HepG2 (cell line): ENCODE results near the gene MVB12A. TPM values are rescaled to one million over a fixed set of nuclear protein-coding genes. Genes with fewer than 3 reads are reported as not detected.
A peak's percentile ranks its signal among the peaks of the same experiment; 100 is the strongest.

Experiments
- AHR ChIP-seq: IDR thresholded peaks from 2 replicates; pipeline ENCODE4 v1.6.1; 2018; ENCODE audit warnings: missing genetic modification reagents, missing compliant biosample characterization
- ARHGAP35 ChIP-seq: sonication (generic); formaldehyde crosslinking; IDR thresholded peaks from 2 replicates; pipeline ENCODE4 v1.9.0; 2022; ENCODE audit warnings: mild to moderate bottlenecking, inconsistent platforms, moderate library complexity, missing genetic modification reagents, borderline replicate concordance
- CHD4 ChIP-seq: fragments of 200-600 bp; sonication (generic); IDR thresholded peaks from 2 replicates; pipeline ENCODE4 v1.7.0; 2017; ENCODE audit warnings: mild to moderate bottlenecking, low read length, borderline replicate concordance
- DMAP1 ChIP-seq: IDR thresholded peaks from 2 replicates; pipeline ENCODE4 v1.6.1; 2016
- FOXO1 ChIP-seq: sonication (generic); formaldehyde crosslinking; IDR thresholded peaks from 2 replicates; pipeline ENCODE4 v1.4.0; 2020; ENCODE audit warnings: missing genetic modification reagents
- GPN1 ChIP-seq: sonication (generic); formaldehyde crosslinking; IDR thresholded peaks from 2 replicates; pipeline ENCODE4 v1.5.1; 2020; ENCODE audit warnings: missing genetic modification reagents, borderline replicate concordance
- KLF16 ChIP-seq, 2 experiments: sonication (generic) in 1 of 2; formaldehyde crosslinking in 1 of 2; IDR thresholded peaks; 2 replicates each; pipeline versions ENCODE4 v1.6.1 to v1.8.0; 2016 to 2023; ENCODE audit warnings: missing genetic modification reagents in 2 of 2, missing compliant biosample characterization in 1 of 2
- MYNN ChIP-seq: sonication (generic); formaldehyde crosslinking; IDR thresholded peaks from 2 replicates; pipeline ENCODE4 v1.4.0; 2020; ENCODE audit warnings: mild to moderate bottlenecking, low read depth, missing genetic modification reagents
- NFAT5 ChIP-seq: sonication (generic); formaldehyde crosslinking; IDR thresholded peaks from 2 replicates; pipeline ENCODE4 v1.4.0; 2020; ENCODE audit warnings: missing genetic modification reagents
- SP1 ChIP-seq, 2 experiments: fragments of 450-650 bp in 1 of 2; sonication (generic) in 1 of 2; formaldehyde crosslinking in 1 of 2; IDR thresholded peaks; 2 replicates each; pipeline versions ENCODE4 v1.4.0 to v1.6.1; 2016 to 2020; ENCODE audit warnings: missing genetic modification reagents in 1 of 2
- ZFAT ChIP-seq: sonication (generic); formaldehyde crosslinking; conservative IDR thresholded peaks from 2 replicates; pipeline ENCODE4 v1.8.1; 2023; ENCODE audit warnings: missing genetic modification reagents, inconsistent platforms
- ZNF3 ChIP-seq: IDR thresholded peaks from 2 replicates; pipeline ENCODE4 v1.7.0; 2017; ENCODE audit warnings: inconsistent platforms
- ZNF564 ChIP-seq: sonication (generic); formaldehyde crosslinking; IDR thresholded peaks from 2 replicates; pipeline ENCODE4 v1.8.1; 2023; ENCODE audit warnings: mild to moderate bottlenecking, missing genetic modification reagents
- ZNF616 ChIP-seq: sonication (generic); formaldehyde crosslinking; IDR thresholded peaks from 2 replicates; pipeline ENCODE4 v1.5.0; 2020; ENCODE audit warnings: low read depth, mild to moderate bottlenecking, missing genetic modification reagents
- ZNF644 ChIP-seq: IDR thresholded peaks from 2 replicates; pipeline ENCODE4 v1.6.1; 2016; ENCODE audit warnings: low read depth
- ZNF724P ChIP-seq: sonication (generic); formaldehyde crosslinking; IDR thresholded peaks from 2 replicates; pipeline ENCODE4 v1.8.0; 2022; ENCODE audit warnings: missing genetic modification reagents, borderline replicate concordance
- ZNF780A ChIP-seq: sonication (generic); formaldehyde crosslinking; IDR thresholded peaks from 2 replicates; pipeline ENCODE4 v1.8.0; 2022; ENCODE audit warnings: mild to moderate bottlenecking, missing genetic modification reagents, moderate library complexity
- ZSCAN12 ChIP-seq: sonication (generic); formaldehyde crosslinking; IDR thresholded peaks from 2 replicates; pipeline ENCODE4 v1.9.0; 2021; ENCODE audit warnings: mild to moderate bottlenecking, missing genetic modification reagents
- polyA plus RNA-seq, 8 experiments: library from polyadenylated mRNA; depleted of rRNA in 3 of 8; stranded (reverse) in 7 of 8; unstranded in 1 of 8; fragments of >200 nt; fragmentation: Illumina TruSeq in 4 of 8; extraction: Trizol in 4 of 8; gene quantifications; 2 replicates each; pipeline versions ENCODE4 v1.2.1 to v1.2.3, GENCODE V29; 2011 to 2016; ENCODE audit warnings: low read depth in 4 of 8, missing spikeins in 1 of 8, mixed read lengths in 1 of 8; ENCODE audit not compliant: insufficient read depth in 1 of 8
- total RNA-seq, 5 experiments: library from RNA; depleted of rRNA; stranded (reverse); fragments of >200 nt; fragmentation: Illumina TruSeq; extraction: Trizol; gene quantifications; 2 replicates each; pipeline ENCODE4 v1.2.3, GENCODE V29; 2016; ENCODE audit warnings: low read depth in 1 of 5
- TF ChIP-seq, protein P1 (sequence below): sonication (generic); formaldehyde crosslinking; IDR thresholded peaks from 2 replicates; pipeline ENCODE4 v1.5.1; 2020; ENCODE audit warnings: mild to moderate bottlenecking, missing genetic modification reagents
- TF ChIP-seq, protein P2 (sequence below): sonication (generic); formaldehyde crosslinking; IDR thresholded peaks from 2 replicates; pipeline ENCODE4 v1.8.1; 2023; ENCODE audit warnings: mild to moderate bottlenecking, missing genetic modification reagents

MVB12A gene
- total and polyA plus RNA-seq, 2 of the 13 experiments (the other 11 are each of a cell fraction or from before 2014, with no cell fraction given), result 35.7 to 36.1 TPM

- TF ChIP-seq, protein P1, sequence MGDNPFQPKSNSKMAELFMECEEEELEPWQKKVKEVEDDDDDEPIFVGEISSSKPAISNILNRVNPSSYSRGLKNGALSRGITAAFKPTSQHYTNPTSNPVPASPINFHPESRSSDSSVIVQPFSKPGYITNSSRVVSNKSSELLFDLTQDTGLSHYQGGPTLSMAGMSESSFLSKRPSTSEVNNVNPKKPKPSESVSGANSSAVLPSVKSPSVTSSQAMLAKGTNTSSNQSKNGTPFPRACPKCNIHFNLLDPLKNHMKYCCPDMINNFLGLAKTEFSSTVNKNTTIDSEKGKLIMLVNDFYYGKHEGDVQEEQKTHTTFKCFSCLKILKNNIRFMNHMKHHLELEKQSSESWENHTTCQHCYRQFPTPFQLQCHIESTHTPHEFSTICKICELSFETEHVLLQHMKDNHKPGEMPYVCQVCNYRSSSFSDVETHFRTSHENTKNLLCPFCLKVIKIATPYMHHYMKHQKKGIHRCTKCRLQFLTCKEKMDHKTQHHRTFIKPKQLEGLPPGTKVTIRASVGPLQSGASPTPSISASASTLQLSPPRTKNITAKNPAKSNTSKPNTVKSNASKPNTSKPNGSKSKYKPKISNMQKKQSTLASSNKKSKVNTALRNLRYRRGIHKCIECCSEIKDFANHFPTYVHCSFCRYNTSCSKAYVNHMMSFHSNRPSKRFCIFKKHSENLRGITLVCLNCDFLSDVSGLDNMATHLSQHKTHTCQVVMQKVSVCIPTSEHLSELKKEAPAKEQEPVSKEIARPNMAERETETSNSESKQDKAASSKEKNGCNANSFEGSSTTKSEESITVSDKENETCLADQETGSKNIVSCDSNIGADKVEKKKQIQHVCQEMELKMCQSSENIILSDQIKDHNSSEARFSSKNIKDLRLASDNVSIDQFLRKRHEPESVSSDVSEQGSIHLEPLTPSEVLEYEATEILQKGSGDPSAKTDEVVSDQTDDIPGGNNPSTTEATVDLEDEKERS (CRISPR knock-in tag), result no peak
- no peak for TF ChIP-seq AHR (CRISPR knock-in tag)
- no peak for TF ChIP-seq ZFAT (CRISPR knock-in tag)
- no peak for TF ChIP-seq ZNF780A
- TF ChIP-seq SP1 (IDR thresholded peaks at IDR 0.05), result no peak
- TF ChIP-seq SP1 (CRISPR knock-in tag; IDR thresholded peaks at IDR 0.05), result peak; percentile 77
- no peak for TF ChIP-seq ZNF644 (CRISPR knock-in tag)
- no peak for TF ChIP-seq GPN1 (CRISPR knock-in tag)
- no peak for TF ChIP-seq ZNF724P (CRISPR knock-in tag)
- TF ChIP-seq KLF16 (CRISPR knock-in tag; IDR thresholded peaks at IDR 0.05), result peak in 1 of 2 experiments; percentile 44; a peak in 1 of 4 replicates
- TF ChIP-seq CHD4, result no peak
- TF ChIP-seq, protein P2, sequence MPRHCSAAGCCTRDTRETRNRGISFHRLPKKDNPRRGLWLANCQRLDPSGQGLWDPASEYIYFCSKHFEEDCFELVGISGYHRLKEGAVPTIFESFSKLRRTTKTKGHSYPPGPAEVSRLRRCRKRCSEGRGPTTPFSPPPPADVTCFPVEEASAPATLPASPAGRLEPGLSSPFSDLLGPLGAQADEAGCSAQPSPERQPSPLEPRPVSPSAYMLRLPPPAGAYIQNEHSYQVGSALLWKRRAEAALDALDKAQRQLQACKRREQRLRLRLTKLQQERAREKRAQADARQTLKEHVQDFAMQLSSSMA (CRISPR knock-in tag), result no peak
- TF ChIP-seq NFAT5 (CRISPR knock-in tag), result no peak
- TF ChIP-seq DMAP1, result no peak
- TF ChIP-seq ZNF3 (CRISPR knock-in tag), result no peak
- TF ChIP-seq FOXO1 (CRISPR knock-in tag), result no peak
- no peak for TF ChIP-seq ZNF564 (CRISPR knock-in tag)
- TF ChIP-seq ZNF616 (CRISPR knock-in tag), result no peak
- no peak for TF ChIP-seq ZSCAN12 (CRISPR knock-in tag)
- no peak for TF ChIP-seq MYNN (CRISPR knock-in tag)
- no peak for TF ChIP-seq ARHGAP35 (CRISPR knock-in tag)
Measured at GRCh38 chr19:17390665-17391370, 29.0 kb upstream of the MVB12A start (continued).
